HEK293T (cell line): ENCODE results near the gene HUS1.

Source experiments
- ELF4 ChIP-seq: fragments of 450-650 bp; IDR thresholded peaks from 2 replicates; pipeline ENCODE4 v1.6.1; 2017; ENCODE audit warnings: antibody characterized with exemption
- SP1 ChIP-seq: fragments of 450-650 bp; IDR thresholded peaks from 2 replicates; pipeline ENCODE4 v1.6.1; 2017
- SUZ12 ChIP-seq: fragments of 450-650 bp; IDR thresholded peaks from 2 replicates; pipeline ENCODE4 v1.6.1; 2016; ENCODE audit warnings: mild to moderate bottlenecking
- TARDBP ChIP-seq: fragments of 450-650 bp; IDR thresholded peaks from 2 replicates; pipeline ENCODE4 v1.6.1; 2016

DNA sequence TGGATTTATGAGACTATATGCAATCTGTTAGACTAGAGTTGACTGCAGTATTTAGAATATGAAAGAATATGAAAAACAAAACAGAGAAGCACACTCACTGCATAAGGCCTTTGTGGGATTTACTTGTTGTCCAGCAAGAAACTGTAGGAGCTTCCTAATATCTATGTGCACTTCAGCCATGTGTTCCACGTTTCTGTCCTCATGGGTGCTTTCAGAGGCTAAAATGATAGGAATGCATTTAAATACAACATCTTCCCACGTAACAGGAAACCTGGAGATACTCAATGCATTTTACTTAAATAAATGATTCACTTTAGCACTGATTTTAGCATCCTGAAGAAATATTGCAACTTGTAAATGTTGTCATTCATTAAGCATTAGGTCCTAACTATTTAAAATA is 11.7 kb downstream of the HUS1 start:
- TF ChIP-seq SUZ12 (no peak), SP1 (no peak), TARDBP (no peak), ELF4 (no peak)
